ENCODE measurements around the gene CLDN1.

The CLDN1 gene

GRCh38 chr3:190337301-190337700 lies 15.1 kb upstream of the CLDN1 start:
- no peak overlapping the region for H3K4me3 ChIP-seq (ENCODE audit: control insufficient read depth, low read depth, low read length)
- no peak for DNase-seq (ENCODE audit: low read depth)
- TF ChIP-seq CTCF (conservative IDR thresholded peaks at IDR 0.05; ENCODE audit: control insufficient read depth, insufficient read depth, low read depth, low read length), result no peak

- no peak for TF ChIP-seq CTCF (conservative IDR thresholded peaks at IDR 0.05; ENCODE audit: control insufficient read depth, insufficient read depth, low read depth, low read length)
These were observed 14.4 kb upstream of the CLDN1 start for GRCh38 chr3:190336516-190337189.

GRCh38 chr3:190333961-190334360 lies 11.7 kb upstream of the CLDN1 start:
- no peak for TF ChIP-seq CTCF (conservative IDR thresholded peaks at IDR 0.05; ENCODE audit: control insufficient read depth, insufficient read depth, low read depth, low read length)
- H3K4me3 ChIP-seq (ENCODE audit: control insufficient read depth, low read depth, low read length), result no peak overlapping the region
- no peak for DNase-seq (ENCODE audit: low read depth)

More at GRCh38 chr3:190336516-190337189, 14.4 kb upstream of the CLDN1 start:
- DNase-seq (ENCODE audit: low read depth), result no peak
- no peak overlapping the region for H3K4me3 ChIP-seq (ENCODE audit: control insufficient read depth, low read depth, low read length)

GRCh38 chr3:190330936-190331734 lies 8.9 kb upstream of the CLDN1 start:
- no peak for DNase-seq (ENCODE audit: low read depth)
- no peak overlapping the region for H3K4me3 ChIP-seq (ENCODE audit: control insufficient read depth, low read depth, low read length)
- TF ChIP-seq CTCF (conservative IDR thresholded peaks at IDR 0.05; ENCODE audit: control insufficient read depth, insufficient read depth, low read depth, low read length), result no peak

GRCh38 chr3:190326930-190327329 lies 4.7 kb upstream of the CLDN1 start:
- no peak overlapping the region for H3K4me3 ChIP-seq (ENCODE audit: control insufficient read depth, low read depth, low read length)
- peak; percentile 15 for TF ChIP-seq CTCF (conservative IDR thresholded peaks at IDR 0.05; ENCODE audit: control insufficient read depth, insufficient read depth, low read depth, low read length)
- DNase-seq (ENCODE audit: low read depth), result peak; percentile 74

- no peak for TF ChIP-seq CTCF (conservative IDR thresholded peaks at IDR 0.05; ENCODE audit: control insufficient read depth, insufficient read depth, low read depth, low read length)
- DNase-seq (ENCODE audit: low read depth), result no peak
- H3K4me3 ChIP-seq (ENCODE audit: control insufficient read depth, low read depth, low read length), result no peak overlapping the region
These were observed 4.1 kb upstream of the CLDN1 start for GRCh38 chr3:190326361-190326760.

Measured in fibroblast of mammary gland (primary cell).